Measurements from ENCODE around the gene PACSIN2. TPM values are rescaled to one million over a fixed set of nuclear protein-coding genes. Genes with fewer than 3 reads are reported as not detected.
"Not testable (repeated sequence)": the region's sequence is repeated elsewhere in the genome, so short reads cannot be mapped to it uniquely, and the experiment has no call there.

The PACSIN2 gene
- total RNA-seq, 1 experiment from 2014 or later: 60.2 TPM

GRCh38 chr22:42962295-42963230 lies 52.4 kb downstream of the PACSIN2 start:
- Histone ChIP-seq H3K27ac (ENCODE audit: low read length) (peak overlapping the region; percentile 95), H3K27me3 (ENCODE audit: control insufficient read depth, insufficient read depth, low read length) (no peaks in the 10 kb centered on the region), H3K4me1 (ENCODE audit: control insufficient read depth, insufficient read depth, low read length) (peaks cover 38% of the 10 kb centered on the region), H3K4me3 (ENCODE audit: low read depth in 2 of 2, low read length in 2 of 2) (no peak overlapping the region), H3K36me3 (ENCODE audit: control insufficient read depth, insufficient read depth, low read length) (no peaks in the 10 kb centered on the region), H3K9me3 (ENCODE audit: control insufficient read depth, insufficient read depth, low read depth, low read length) (no peaks in the 10 kb centered on the region)
- in situ Hi-C loops (cut with HindIII; ENCODE audit: low pct_unique_long_range_greater_than_20kb, low sequenced_read_pairs): no loop called here
- intact Hi-C loops (cut with micrococcal nuclease; ENCODE audit: unreplicated experiment): no loop called here
- BruUV-seq (replicated peaks): no TSS peak
- TF ChIP-seq CTCF (IDR thresholded peaks at IDR 0.05) (no peak), SIN3A (IDR thresholded peaks at IDR 0.05; ENCODE audit: borderline replicate concordance, insufficient read depth, low read depth, low read length) (no peak), REST (IDR thresholded peaks at IDR 0.05; ENCODE audit: insufficient read depth in 1 of 2, low read depth in 2 of 2, low read length in 1 of 2) (no peak), POLR2AphosphoS5 (IDR thresholded peaks at IDR 0.05; ENCODE audit: low read depth, low read length) (no peak), TCF7L2 (IDR thresholded peaks at IDR 0.05; ENCODE audit: low read depth, low read length) (no peak)
- ChIA-PET POLR2A (interaction anchor here (0.6 kb wide), 1 partner anchor 11 kb away, joined by 4 read pairs; no protein-coding TSS in a partner anchor), CTCF (interaction anchor here (0.6 kb wide), 1 partner anchor 1723 kb away, joined by 4 read pairs; no protein-coding TSS in a partner anchor)
- ATAC-seq: no peak
- no peak for DNase-seq (ENCODE audit: low read depth, low spot score)

GRCh38 chr22:42961810-42962209 lies 53.1 kb downstream of the PACSIN2 start:
- no peak for ATAC-seq
- Histone ChIP-seq H3K27me3 (ENCODE audit: control insufficient read depth, insufficient read depth, low read length) (no peaks in the 10 kb centered on the region), H3K36me3 (ENCODE audit: control insufficient read depth, insufficient read depth, low read length) (no peaks in the 10 kb centered on the region), H3K9me3 (ENCODE audit: control insufficient read depth, insufficient read depth, low read depth, low read length) (no peaks in the 10 kb centered on the region), H3K4me3 (ENCODE audit: low read depth in 2 of 2, low read length in 2 of 2) (no peak overlapping the region), H3K27ac (ENCODE audit: low read length) (peak overlapping the region; percentile 95), H3K4me1 (ENCODE audit: control insufficient read depth, insufficient read depth, low read length) (peaks cover 41% of the 10 kb centered on the region)
- POLR2A ChIA-PET: no interaction called here
- intact Hi-C loops (cut with micrococcal nuclease; ENCODE audit: unreplicated experiment): no loop called here
- TF ChIP-seq POLR2AphosphoS5 (IDR thresholded peaks at IDR 0.05; ENCODE audit: low read depth, low read length) (no peak), CTCF (IDR thresholded peaks at IDR 0.05) (no peak), TCF7L2 (IDR thresholded peaks at IDR 0.05; ENCODE audit: low read depth, low read length) (no peak), REST (IDR thresholded peaks at IDR 0.05; ENCODE audit: insufficient read depth in 1 of 2, low read depth in 2 of 2, low read length in 1 of 2) (no peak), SIN3A (IDR thresholded peaks at IDR 0.05; ENCODE audit: borderline replicate concordance, insufficient read depth, low read depth, low read length) (no peak)
- in situ Hi-C loops (cut with HindIII; ENCODE audit: low pct_unique_long_range_greater_than_20kb, low sequenced_read_pairs): no loop called here
- CTCF ChIA-PET: interaction anchor here (0.6 kb wide), 1 partner anchor 1723 kb away, joined by 4 read pairs; no protein-coding TSS in a partner anchor
- no peak for DNase-seq (ENCODE audit: low read depth, low spot score)
- no TSS peak for BruUV-seq (replicated peaks)

- POLR2A ChIA-PET; ATAC-seq; intact Hi-C loops (cut with micrococcal nuclease; ENCODE audit: unreplicated experiment); H3K27me3 ChIP-seq (ENCODE audit: control insufficient read depth, insufficient read depth, low read length); H3K4me3 ChIP-seq (ENCODE audit: low read depth in 2 of 2, low read length in 2 of 2); H3K36me3 ChIP-seq (ENCODE audit: control insufficient read depth, insufficient read depth, low read length); BruUV-seq (replicated peaks); CTCF ChIA-PET; H3K9me3 ChIP-seq (ENCODE audit: control insufficient read depth, insufficient read depth, low read depth, low read length); in situ Hi-C loops (cut with HindIII; ENCODE audit: low pct_unique_long_range_greater_than_20kb, low sequenced_read_pairs); DNase-seq (ENCODE audit: low read depth, low spot score): not testable (repeated sequence)
- Histone ChIP-seq H3K27ac (ENCODE audit: low read length) (peak overlapping the region; percentile 95), H3K4me1 (ENCODE audit: control insufficient read depth, insufficient read depth, low read length) (peaks cover 41% of the 10 kb centered on the region)
These were observed 53.6 kb downstream of the PACSIN2 start for GRCh38 chr22:42961400-42961690.
